Activated B cell treated with CpG ODN at 0.5 μM for 24 hours (primary cell): ENCODE results near the gene ATP8B3. TPM values are rescaled to one million over a fixed set of nuclear protein-coding genes. Genes with fewer than 3 reads are reported as not detected.

Experiments used
- ATAC-seq: fragments of 200-7000 bp; cut with Tn5 transposase; one replicate; pipeline ENCODE4 v1.10.0; 2021; ENCODE audit warnings: low read depth, mild to moderate bottlenecking, moderate library complexity
- CTCF ChIA-PET: fragments of 350-600 bp; sonication (Branson Sonifier 250); formaldehyde crosslinking; loops from one replicate; lab custom pipeline; 2021; ENCODE audit warnings: antibody characterized with exemption; lab: Charles Lee
- POLR2A ChIA-PET: fragments of 350-600 bp; sonication (Branson Sonifier 250); formaldehyde crosslinking; loops from one replicate; lab custom pipeline; 2021; ENCODE audit warnings: antibody characterized with exemption; lab: Charles Lee
- DNase-seq: peaks from one replicate; pipeline ENCODE4 v3.0.0; 2022
- H3K27ac Mint-ChIP-seq: one replicate; pipeline ENCODE4 v1.8.0; 2020; ENCODE audit warnings: mixed read lengths
- H3K27me3 Mint-ChIP-seq: one replicate; pipeline ENCODE4 v1.8.0; 2021; ENCODE audit warnings: mixed read lengths
- H3K36me3 Mint-ChIP-seq: one replicate; pipeline ENCODE4 v1.8.0; 2021; ENCODE audit warnings: low read depth, mixed read lengths
- H3K4me1 Mint-ChIP-seq: one replicate; pipeline ENCODE4 v1.8.0; 2021; ENCODE audit warnings: mixed read lengths
- H3K4me3 Mint-ChIP-seq: one replicate; pipeline ENCODE4 v1.8.0; 2020; ENCODE audit warnings: mild to moderate bottlenecking, mixed read lengths
- H3K9me3 Mint-ChIP-seq: one replicate; pipeline ENCODE4 v1.8.0; 2020; ENCODE audit warnings: mixed read lengths
- CTCF ChIP-seq: fragments of 200-600 bp; IDR thresholded peaks from one replicate; pipeline ENCODE4 v1.8.0; 2022; ENCODE audit warnings: antibody characterized with exemption, mild to moderate bottlenecking
- intact Hi-C: fragments of 100-400 bp; cut with micrococcal nuclease; formaldehyde crosslinking; loops from one replicate; pipeline ENCODE4 v1.15.1; 2024
- total RNA-seq: library from RNA; stranded (reverse); gene quantifications from 2 replicates; pipeline ENCODE4 v1.2.3, GENCODE V29; 2022

ATP8B3 gene
- total RNA-seq, 1 donor from 2014 or later, result 3.9 TPM

- DNase-seq (no peak), ATAC-seq (no peak)
- no peaks in the 10 kb centered on the region for H3K27me3 Mint-ChIP-seq
- ChIA-PET POLR2A (no interaction called here), CTCF (no interaction called here)
- H3K4me1 Mint-ChIP-seq, result peaks cover 14% of the 10 kb centered on the region
- intact Hi-C loops, result no loop called here
- no peak for TF ChIP-seq CTCF
- no peaks in the 10 kb centered on the region for H3K9me3 Mint-ChIP-seq
- H3K27ac Mint-ChIP-seq, result no peak overlapping the region
- peaks cover 45% of the 10 kb centered on the region for H3K36me3 Mint-ChIP-seq
- no peak overlapping the region for H3K4me3 Mint-ChIP-seq
Observed at GRCh38 chr19:1815605-1816529, 3.8 kb upstream of the ATP8B3 start.

GRCh38 chr19:1814833-1815604, 2.9 kb upstream of the ATP8B3 start:
- DNase-seq, result no peak
- no peaks in the 10 kb centered on the region for H3K27me3 Mint-ChIP-seq
- ChIA-PET POLR2A (interaction anchor here (0.6 kb wide), 1 partner anchor 1411 kb away, joined by 4 read pairs; no protein-coding TSS in a partner anchor), CTCF (interaction anchor here (1.2 kb wide), 1 partner anchor 10 kb away, joined by 4 read pairs; no protein-coding TSS in a partner anchor)
- TF ChIP-seq CTCF, result no peak
- intact Hi-C loops, result loop anchor here (5.0 kb wide), 2 partner anchors 268 to 538 kb away; partner anchors contain the start of gene FAM174C
- H3K4me3 Mint-ChIP-seq, result no peak overlapping the region
- no peaks in the 10 kb centered on the region for H3K9me3 Mint-ChIP-seq
- H3K27ac Mint-ChIP-seq, result no peak overlapping the region
- H3K4me1 Mint-ChIP-seq, result peaks cover 14% of the 10 kb centered on the region
- H3K36me3 Mint-ChIP-seq, result peaks cover 37% of the 10 kb centered on the region
- ATAC-seq, result no peak

GRCh38 chr19:1814391-1814790, 2.3 kb upstream of the ATP8B3 start:
- POLR2A ChIA-PET, result no interaction called here
- DNase-seq (no peak), ATAC-seq (no peak)
- intact Hi-C loops, result loop anchor here (5.0 kb wide), 2 partner anchors 267 to 537 kb away; partner anchors contain the start of gene FAM174C
- CTCF ChIA-PET, result interaction anchor here (0.9 to 1.2 kb wide), 2 partner anchors 11 to 142 kb away, joined by 3 to 4 read pairs; no protein-coding TSS in a partner anchor
- Mint-ChIP-seq H3K9me3 (no peaks in the 10 kb centered on the region), H3K4me3 (no peak overlapping the region), H3K27me3 (no peaks in the 10 kb centered on the region), H3K4me1 (peaks cover 14% of the 10 kb centered on the region), H3K36me3 (peaks cover 35% of the 10 kb centered on the region), H3K27ac (no peak overlapping the region)
- TF ChIP-seq CTCF, result no peak

- Mint-ChIP-seq H3K9me3 (no peaks in the 10 kb centered on the region), H3K27me3 (no peaks in the 10 kb centered on the region), H3K4me3 (peak overlapping the region; percentile 96), H3K4me1 (peaks cover 14% of the 10 kb centered on the region), H3K27ac (no peak overlapping the region), H3K36me3 (peaks cover 32% of the 10 kb centered on the region)
- ChIA-PET POLR2A (no interaction called here), CTCF (interaction anchor here (0.9 to 1.2 kb wide), 2 partner anchors 12 to 141 kb away, joined by 3 to 4 read pairs; no protein-coding TSS in a partner anchor)
- ATAC-seq (no peak), DNase-seq (no peak)
- TF ChIP-seq CTCF, result no peak
- intact Hi-C loops, result loop anchor here (1.0 to 5.0 kb wide), 6 partner anchors 13 to 536 kb away; partner anchors contain the start of genes FAM174C, MBD3 and REXO1
Observed at GRCh38 chr19:1813192-1814182, 1.4 kb upstream of the ATP8B3 start.
